Thyroid gland (tissue), 4 donors: ENCODE results near the gene CNTFR.
A peak's percentile ranks its signal among the peaks of the same experiment; 100 is the strongest.

Experiments used
- POLR2A ChIP-seq, 2 donors: fragments of 450-650 bp; IDR thresholded peaks; one replicate each; pipeline ENCODE4 v1.6.1; 2017; ENCODE audit warnings: antibody characterized with exemption in 2 of 2, mild to moderate bottlenecking in 2 of 2, moderate library complexity in 1 of 2
- TF ChIP-seq, protein P1 (sequence below), 6 experiments: fragments of 200-600 bp in 3 of 6; fragments of 450-650 bp in 3 of 6; sonication (generic) in 3 of 6; IDR thresholded peaks; one replicate each; pipeline ENCODE4 v1.5.1; 2016 to 2019; ENCODE audit warnings: antibody characterized with exemption in 6 of 6, mild to moderate bottlenecking in 2 of 6, inconsistent platforms in 1 of 6, moderate library complexity in 1 of 6

- TF ChIP-seq POLR2A (IDR thresholded peaks at IDR 0.05) = no peak
- TF ChIP-seq, protein P1, sequence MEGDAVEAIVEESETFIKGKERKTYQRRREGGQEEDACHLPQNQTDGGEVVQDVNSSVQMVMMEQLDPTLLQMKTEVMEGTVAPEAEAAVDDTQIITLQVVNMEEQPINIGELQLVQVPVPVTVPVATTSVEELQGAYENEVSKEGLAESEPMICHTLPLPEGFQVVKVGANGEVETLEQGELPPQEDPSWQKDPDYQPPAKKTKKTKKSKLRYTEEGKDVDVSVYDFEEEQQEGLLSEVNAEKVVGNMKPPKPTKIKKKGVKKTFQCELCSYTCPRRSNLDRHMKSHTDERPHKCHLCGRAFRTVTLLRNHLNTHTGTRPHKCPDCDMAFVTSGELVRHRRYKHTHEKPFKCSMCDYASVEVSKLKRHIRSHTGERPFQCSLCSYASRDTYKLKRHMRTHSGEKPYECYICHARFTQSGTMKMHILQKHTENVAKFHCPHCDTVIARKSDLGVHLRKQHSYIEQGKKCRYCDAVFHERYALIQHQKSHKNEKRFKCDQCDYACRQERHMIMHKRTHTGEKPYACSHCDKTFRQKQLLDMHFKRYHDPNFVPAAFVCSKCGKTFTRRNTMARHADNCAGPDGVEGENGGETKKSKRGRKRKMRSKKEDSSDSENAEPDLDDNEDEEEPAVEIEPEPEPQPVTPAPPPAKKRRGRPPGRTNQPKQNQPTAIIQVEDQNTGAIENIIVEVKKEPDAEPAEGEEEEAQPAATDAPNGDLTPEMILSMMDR (IDR thresholded peaks at IDR 0.05) = peak; percentile 43 to 88 (median 72)
These were observed 44.5 kb upstream of the CNTFR start for GRCh38 chr9:34633851-34634550.
